ENCODE measurements around the gene PGAP2. TPM values are rescaled to one million over a fixed set of nuclear protein-coding genes. Genes with fewer than 3 reads are reported as not detected.

The PGAP2 gene
- total RNA-seq, 1 experiment from 2014 or later, result 37.4 TPM

GRCh38 chr11:3802011-3802790, 6.2 kb upstream of the PGAP2 start:
- no peak for TF ChIP-seq CTCF (conservative IDR thresholded peaks at IDR 0.05)
- Histone ChIP-seq H3K18ac (ENCODE audit: insufficient read length, low read depth, low read length) (no peak overlapping the region), H4K5ac (ENCODE audit: insufficient read length, low read depth, low read length) (no peak overlapping the region), H2BK12ac (ENCODE audit: insufficient read length, low read depth, low read length) (no peak overlapping the region), H4K20me1 (ENCODE audit: control insufficient read depth, insufficient read depth, insufficient read length) (no peaks in the 10 kb centered on the region), H3K79me1 (ENCODE audit: insufficient read depth, low read depth, low read length, poor library complexity, severe bottlenecking) (no peaks in the 10 kb centered on the region), H3K23ac (ENCODE audit: insufficient read length, low read depth, low read length) (no peak overlapping the region), H3K9me3 (ENCODE audit: control insufficient read depth, low read depth, low read length) (no peaks in the 10 kb centered on the region), H3K56ac (ENCODE audit: insufficient read length, low read depth, low read length) (no peak overlapping the region), H4K91ac (ENCODE audit: insufficient read length, low read depth, low read length) (no peak overlapping the region), H3K4me1 (ENCODE audit: insufficient read depth, low read length) (no peaks in the 10 kb centered on the region), H3K4ac (ENCODE audit: low read depth, low read length) (no peak overlapping the region), H2BK120ac (ENCODE audit: low read depth, low read length, poor library complexity, severe bottlenecking) (no peak overlapping the region), H2AK5ac (ENCODE audit: insufficient read length, low read length) (no peak overlapping the region), H3K9ac (ENCODE audit: extremely low read depth, insufficient read length, low read length) (no peak overlapping the region), H2BK20ac (ENCODE audit: low read depth, low read length, poor library complexity, severe bottlenecking) (no peak overlapping the region), H3K4me2 (ENCODE audit: insufficient read depth, insufficient read length, low read length) (no peak overlapping the region), H3K79me2 (ENCODE audit: insufficient read depth, low read length) (no peaks in the 10 kb centered on the region), H3K14ac (ENCODE audit: insufficient read depth, low read length) (no peak overlapping the region), H3K23me2 (ENCODE audit: insufficient read length, low read depth, low read length, poor library complexity, severe bottlenecking) (no peaks in the 10 kb centered on the region), H2AFZ (ENCODE audit: low read length) (no peak overlapping the region), H3K27ac (ENCODE audit: insufficient read length, low read depth, low read length) (no peak overlapping the region), H3T11ph (ENCODE audit: low read length) (no peak overlapping the region), H2BK5ac (ENCODE audit: insufficient read length, low read length) (no peak overlapping the region), H3K27me3 (ENCODE audit: insufficient read depth, low read length) (no peaks in the 10 kb centered on the region), H2BK15ac (ENCODE audit: low read depth, low read length) (no peak overlapping the region), H4K8ac (replicated peaks; ENCODE audit: insufficient read length, low read depth, low read length) (no peak overlapping the region)
- Mint-ChIP-seq H3K9me3 (peaks cover 0 to 2% of the 10 kb centered on the region in 2 experiments; a peak in 2 of 5 replicates), H3K36me3 (ENCODE audit: insufficient read depth in 1 of 3, low read depth in 3 of 3) (no peaks in the 10 kb centered on the region), H3K27me3 (ENCODE audit: low read depth) (no peaks in the 10 kb centered on the region), H3K27ac (no peak overlapping the region), H3K4me1 (peaks cover 0 to 3% of the 10 kb centered on the region in 2 experiments; a peak in 2 of 4 replicates), H3K4me3 (no peak overlapping the region)
- no CpG with 5 or more reads among the region's 4 CpGs for WGBS (ENCODE audit: extremely low coverage, insufficient read length, low lambda C conversion rate)
- no peak for DNase-seq
